GM21367 (cell line): ENCODE data around the gene BPGM.

Source experiments
- ATAC-seq: cut with Tn5 transposase; IDR thresholded peaks from one replicate; pipeline ENCODE4 v1.9.1; 2021; ENCODE audit not compliant: unreplicated experiment

Gene BPGM

DNA sequence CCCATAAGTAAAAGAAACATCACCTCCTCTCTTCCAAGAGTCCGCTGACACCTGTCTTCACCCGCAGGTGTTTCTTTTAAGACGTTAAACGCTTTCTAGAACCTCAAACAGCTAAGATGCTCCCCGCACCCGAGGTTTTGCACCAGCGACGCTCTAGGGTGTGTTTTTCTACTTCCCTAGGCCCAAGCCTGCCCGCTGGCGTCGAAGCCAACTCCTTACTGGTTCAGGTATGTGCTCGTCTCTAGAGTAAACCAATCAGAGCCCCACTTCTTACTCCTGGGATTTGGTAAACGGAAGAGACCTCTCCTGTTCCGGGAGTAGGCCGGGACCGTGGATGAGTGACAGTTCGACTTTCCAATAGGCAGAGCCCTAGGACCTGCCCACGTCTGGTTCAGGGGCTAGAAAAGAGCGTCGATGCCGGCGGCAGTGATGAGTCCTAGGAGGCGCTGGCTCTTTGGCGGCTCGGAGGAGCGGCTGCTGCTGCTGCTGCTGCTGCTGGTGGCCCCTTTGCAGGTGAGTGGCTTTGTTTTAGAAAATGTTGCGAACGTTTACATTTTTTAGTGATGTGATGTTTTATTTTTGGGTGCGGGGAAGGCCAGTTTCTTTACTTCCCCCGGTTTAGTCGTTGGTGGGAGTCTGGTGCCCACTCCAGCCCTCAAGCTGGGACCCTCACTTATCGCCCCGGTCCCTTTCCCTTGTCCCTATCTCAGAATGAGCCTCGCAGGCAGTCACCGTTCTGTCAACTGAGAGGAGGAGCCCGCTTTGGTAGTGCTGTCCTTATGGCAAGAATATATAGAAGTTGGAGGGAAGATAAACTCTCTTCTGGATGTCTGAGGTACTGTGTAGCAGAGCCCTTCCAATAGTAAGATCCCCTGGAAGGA is at the start of gene BPGM:
Gene BPGM, plus strand, starts transcription at position 429 of the 881 bp plus-strand sequence. CDS start 14,655 bp downstream, outside the sequence.
- ATAC-seq = peak; percentile 98

DNA sequence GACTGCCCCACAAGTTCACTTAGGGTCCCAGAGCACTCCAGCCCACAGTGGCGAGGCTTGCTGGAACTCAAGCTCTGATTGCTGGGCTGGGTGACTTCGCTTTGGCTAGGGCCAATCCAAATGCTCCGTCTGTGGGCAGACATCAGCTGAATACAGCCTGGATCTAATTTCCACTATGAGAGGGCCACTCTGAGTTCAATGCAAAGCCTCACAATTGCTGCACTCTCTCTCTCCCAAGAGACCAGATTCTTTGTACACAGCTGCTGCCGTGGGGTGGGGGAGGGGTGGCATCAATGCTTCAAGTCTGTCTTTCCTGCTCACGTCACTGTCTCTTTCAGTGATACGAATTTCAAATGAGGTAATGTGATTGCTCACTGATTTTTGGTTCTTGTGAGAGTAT is 47.3 kb upstream of the BPGM start:
- no peak for ATAC-seq

DNA sequence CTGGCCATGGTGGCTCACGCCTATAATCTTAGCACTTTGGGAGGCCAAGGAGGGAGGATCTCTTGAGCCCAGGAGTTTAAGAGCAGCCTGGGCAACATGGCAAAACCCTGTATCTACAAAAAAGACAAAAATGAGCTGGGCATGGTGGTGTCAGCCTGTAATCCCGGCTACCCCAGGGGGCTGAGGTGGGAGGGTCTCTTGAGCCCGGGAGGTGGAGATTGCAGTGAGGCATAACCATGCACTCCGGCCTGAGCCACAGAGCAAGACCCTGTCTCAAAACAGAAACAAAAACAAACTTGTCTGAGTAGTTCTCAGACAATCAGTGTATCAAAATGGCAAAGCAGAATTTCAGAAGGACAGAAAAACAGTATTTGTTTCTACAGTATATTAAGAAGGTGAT is 45.2 kb upstream of the BPGM start:
- no peak for ATAC-seq

DNA sequence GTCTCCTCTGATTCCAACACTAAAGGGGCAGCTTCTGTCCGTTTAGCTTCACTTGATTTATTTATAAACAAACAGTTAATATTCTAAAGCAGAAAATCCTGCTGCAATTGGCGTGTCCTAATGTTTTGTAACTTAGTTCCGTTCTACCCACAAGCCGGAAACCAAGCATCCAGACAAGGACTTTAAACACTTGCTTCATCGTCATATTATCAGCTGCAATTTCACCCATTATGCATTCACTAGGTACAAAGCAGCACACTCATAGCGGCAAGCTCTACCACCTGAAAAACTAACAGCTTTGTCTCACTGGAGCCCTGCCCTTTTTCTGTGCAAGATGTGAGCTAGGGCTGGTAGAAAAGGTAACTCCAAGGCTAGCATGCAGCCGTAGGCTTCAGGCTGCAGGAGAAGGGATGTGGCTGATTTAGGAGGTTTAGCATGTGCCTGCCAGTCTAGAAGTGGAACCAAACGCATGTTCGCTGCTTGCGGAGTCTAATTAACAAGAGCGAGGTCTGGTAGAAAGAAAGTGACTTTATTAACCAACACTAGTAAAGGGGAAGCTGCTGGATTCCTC is 43.7 kb upstream of the BPGM start:
- ATAC-seq = no peak

DNA sequence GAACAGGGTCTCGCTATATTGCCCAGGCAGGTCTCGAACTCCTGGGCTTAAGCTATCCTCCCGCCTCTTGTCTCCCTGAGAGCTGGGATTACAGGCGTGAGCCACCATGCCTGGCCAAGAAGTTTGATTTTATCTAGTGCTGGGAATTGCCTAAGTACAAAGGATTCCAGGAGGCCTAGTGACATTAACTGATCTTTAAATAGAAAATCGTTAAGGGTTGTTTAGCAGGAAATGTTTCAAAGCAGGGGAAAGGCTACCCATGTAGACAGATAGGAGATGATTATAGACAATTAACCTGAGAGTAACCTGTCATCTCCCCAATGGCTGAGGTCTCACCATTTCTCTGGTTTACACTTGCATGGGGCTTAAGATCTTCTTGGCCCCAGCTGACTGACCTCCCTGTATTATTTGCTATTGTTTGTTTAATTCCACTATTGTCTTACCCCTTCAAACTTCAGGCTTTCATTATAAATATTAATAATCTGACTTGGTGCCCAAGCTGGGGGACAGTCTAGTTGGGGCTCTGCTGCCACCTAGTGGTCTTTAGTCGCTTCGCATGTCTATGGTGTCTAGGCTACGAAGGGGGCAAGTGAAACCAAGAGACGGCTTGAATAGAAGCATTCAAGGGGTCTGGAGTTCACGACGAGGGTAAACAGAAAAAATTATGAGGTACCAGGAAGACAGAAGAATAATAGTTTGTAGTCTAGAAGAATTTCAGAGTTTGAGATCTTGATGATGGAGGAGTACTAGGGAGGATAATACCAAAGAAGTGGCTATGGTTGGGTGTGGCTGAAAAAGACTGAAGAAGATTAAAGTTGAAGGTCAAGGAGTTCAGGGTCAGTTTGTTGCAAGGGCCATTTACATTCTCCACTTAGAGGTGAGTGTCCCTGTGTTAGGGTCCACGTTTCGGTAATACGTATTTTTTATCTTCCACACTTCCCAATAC is 40.4 kb upstream of the BPGM start:
- ATAC-seq = peak; percentile 87

DNA sequence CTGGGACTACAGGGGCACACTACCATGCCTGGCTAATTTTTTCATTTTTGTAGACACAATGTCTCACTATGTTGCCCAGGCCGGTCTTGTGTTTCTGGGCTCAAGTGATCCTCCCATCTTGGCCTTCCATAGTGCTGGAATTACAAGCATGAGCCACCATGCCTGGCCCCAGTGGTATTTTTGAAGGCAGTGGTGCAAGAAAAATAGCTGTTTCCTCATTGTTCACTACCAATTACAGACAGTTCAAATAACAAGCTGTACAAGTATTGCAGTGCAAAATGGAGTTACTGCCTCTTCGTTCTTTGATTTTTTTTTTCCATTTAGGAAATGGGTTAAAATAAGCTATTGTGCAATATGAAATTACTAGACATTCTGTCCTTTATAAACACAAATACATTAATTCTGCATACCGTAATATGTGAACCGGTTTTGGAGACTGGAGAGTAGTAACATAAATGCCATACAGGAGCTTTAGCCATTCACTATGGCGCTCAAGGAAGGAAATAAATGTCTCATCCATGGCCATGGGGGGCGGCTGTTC is 35.0 kb upstream of the BPGM start:
- no peak for ATAC-seq

DNA sequence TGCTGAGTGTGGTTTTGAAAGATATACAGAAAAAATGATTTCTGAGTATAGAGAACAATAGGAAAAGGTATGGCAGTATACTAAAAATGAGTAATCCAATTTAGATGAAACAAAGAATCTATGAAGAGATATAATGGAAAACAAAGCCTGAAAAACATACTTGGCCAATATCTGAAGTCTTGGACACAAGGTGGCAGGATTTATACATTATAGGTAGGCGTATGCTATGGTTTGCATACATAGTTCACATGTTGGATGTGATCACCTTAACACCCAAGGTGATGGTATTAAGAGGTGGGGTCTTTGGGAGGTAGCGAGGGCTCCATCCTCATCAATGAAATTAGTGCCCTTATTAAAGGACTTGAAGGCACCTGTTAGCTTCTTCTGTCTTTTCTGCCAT is 34.5 kb upstream of the BPGM start:
- ATAC-seq = no peak

DNA sequence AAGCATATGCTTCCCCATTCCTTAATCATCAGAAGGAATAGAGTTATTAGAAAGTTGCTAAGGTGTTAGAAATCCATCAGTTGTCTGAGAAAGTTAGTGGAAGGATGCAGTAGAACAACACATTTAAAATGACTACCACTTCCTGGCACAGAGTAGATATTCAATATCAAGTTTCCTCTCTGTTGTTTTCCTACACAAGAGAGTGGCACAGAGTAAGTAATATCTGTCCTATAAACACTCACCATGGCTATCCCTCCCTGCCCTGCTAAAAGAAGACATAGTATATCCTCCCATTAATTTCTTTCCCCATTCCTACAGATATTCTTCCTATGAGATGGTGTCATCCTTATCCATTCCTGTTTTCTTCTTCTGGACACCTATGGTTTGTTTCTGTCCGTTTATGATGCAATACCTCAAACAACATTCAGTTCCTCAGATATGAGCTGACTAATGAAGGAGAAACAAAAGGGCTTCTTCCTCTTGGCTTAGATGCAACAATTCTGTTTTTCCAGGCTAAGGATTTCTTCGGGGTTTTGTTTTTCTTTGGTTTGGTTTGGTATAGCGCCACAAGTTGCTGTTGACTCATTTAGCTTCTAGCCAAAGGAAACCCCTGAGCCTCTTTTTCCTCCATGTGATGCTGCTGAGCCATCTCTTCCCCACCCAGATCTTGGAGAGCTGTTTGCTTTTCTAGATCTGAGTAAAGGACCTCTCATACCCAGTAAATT is 32.9 kb upstream of the BPGM start:
- ATAC-seq = no peak

DNA sequence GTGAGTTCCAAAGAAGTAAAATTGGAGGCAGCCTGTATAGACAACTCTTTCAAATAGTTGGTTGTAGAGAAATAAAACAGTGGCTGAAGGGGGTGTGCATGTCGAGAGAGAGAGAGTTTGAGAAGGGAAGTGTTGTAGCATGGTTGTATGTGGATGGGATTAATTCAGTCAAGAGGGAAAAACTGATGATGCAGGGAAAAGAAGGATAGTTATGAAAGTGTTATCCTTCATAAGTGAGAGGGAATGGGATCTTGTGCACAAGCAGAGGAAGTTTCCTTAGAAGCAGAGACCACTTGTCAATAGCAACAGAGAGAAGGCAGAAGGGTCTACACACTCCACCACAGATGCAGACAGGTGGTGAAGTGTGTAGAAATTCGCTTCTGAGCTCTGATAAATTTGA is 30.0 kb upstream of the BPGM start:
- no peak for ATAC-seq

DNA sequence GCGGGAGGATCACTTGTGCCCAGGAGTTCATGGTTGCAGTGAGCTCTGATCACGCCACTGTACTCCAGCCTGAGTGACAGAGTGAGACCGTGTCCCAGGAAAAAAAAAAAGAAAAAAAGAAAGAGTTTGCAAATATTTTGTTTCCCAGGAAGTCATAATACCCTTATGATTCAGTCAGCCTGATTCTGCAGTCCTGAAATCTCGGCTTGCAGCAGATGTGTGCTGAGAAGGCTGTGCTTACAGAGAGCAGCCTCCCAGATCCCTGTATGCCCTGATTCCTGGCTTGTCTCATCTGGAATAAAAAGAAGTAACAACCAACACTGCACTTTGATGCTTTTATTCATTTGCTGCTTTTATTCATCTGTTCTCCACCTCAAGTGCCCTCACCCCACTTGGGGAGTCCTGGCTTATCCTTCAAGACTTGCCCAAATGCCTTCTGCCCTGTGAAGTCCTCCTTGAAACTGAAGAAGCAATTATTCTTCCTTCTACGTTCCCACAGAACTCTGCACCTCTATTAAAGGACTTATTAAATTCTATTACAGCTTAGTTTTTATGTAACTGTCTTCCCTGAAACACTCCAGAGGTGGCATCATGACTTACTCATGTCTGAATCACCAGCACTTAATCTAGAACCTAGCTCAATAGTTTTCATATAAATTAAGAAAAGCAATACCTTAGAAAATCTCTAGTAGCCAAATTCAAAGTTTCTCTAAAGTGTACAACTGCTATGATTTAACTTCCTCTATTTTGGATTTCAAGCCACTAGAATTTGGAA is 27.7 kb upstream of the BPGM start:
- no peak for ATAC-seq

DNA sequence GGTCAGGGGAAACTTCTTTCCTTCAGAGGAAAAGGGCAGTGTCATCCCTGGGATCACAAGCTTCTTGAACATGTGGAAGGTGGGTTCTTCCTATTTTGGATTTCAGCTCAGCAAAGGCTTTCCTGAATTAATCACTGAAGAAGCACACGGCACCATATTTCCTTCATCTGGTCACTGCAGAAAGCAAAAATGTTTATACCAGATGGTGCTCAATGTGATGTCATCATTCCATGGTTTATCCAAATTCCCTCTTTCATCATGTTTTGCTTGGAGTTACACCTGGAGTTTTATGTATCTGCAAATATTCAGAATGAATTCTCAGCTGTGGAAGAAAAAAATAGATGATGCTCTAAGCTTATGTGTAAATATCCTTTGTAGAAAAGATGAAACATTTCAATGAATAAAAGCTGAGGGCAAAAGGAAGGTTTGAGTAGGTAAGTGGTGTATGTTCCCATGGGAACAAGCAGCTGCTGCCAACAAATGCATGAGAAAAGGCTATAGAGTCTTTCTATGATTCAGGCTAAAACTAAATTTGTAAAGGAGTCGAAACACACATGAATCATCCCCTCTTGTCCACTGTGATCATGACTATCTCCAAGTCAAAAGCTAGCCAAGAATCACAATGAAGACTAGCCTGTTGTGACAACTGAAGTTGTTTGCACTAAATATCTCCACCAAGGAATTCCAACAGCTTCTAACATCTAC is 26.9 kb upstream of the BPGM start:
- no peak for ATAC-seq

DNA sequence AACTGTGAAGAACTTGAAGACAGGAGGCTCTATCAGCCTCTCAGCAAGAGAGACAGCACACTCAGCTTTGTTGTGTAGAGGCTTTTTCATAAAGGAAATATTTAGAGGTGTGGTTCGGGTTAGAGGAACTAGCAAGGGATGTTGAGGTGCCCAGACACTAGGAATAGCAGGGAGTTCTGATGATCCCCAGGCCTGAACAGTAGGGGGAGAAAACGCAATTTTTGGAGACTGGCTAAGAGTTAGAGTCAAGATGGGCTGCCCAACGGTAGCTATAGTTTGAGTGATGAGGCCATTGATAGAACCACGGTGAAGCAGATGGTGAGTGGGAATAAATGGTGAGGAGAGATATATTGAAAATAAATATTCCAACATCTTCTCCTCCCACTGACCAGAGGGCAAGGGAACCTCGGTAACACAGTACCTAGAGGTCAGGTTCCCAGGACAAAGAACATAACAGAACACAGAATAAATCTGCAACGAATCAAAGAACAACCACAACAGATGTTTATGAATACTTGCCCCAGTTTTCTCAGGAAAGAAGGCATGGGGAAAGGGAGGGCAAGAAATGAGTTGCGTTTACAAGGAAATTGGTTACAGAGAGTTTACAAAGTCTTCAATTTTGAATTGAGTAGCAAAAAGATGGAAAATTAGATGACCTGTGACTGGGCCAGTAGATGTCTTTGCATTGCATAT is 24.2 kb upstream of the BPGM start:
- no peak for ATAC-seq

DNA sequence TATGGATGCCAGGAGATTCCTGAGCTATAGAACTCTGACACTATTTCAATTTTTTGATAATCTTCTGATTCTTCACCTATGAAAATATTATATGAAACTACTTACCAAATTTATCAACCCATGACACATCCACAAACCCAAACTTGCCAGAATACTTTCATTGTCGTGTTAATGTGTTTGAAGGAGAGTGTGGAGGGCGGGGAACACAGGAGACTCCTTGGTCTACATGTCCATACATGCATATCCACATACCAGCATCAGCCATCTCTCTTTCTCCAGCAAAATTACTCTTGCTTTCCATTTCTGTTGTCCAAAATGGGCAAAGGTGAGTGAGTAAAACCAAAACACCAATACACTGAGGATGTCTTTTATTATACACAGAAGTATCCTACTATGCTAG is 23.5 kb upstream of the BPGM start:
- no peak for ATAC-seq

DNA sequence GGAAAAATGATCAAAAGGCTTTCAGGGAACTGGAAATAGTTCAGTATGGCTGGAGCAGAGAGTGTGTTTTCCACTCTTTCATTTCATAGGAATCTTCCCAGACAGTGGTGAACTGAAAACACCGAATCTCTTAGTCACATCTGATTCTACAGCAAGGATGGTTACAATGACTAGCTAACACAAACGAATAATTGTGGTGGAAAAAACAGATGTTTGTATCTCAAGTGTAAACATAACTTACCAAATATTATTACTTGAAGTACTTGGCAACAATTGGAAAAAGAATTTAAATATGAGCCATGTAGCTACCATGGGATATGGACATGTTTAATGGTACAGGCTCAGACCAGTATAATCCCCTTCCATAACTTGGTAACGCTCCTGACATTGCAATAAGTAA is 21.1 kb upstream of the BPGM start:
- no peak for ATAC-seq

DNA sequence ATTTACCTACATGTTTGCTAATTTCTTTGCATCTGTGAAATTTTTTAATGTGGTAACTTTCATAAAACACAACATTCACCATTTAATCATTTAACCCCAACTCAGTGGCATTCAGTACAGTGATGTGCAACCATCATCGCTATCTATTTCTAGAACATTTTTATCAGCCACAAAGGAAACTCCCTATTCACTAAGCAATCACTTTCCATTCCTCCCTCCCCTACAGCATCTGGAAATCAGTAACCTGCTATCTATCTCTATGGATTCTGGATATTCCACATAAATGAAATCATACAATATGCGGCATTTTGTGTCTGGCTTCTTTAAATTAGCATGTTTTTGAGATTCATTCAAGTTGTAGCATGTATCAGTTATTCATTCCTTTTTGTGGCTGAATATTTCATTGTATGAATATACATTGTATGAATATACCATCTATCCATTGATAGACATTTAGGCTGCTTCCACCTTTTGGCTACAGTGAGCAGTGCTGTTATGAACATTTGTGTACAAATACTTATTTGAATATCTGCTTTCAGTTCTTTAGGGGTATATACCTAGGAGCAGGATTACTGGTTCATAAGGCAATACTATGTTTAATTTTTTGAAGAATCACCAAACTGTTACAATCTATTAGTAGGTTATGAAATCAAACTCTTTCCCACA is 19.4 kb upstream of the BPGM start:
- no peak for ATAC-seq

DNA sequence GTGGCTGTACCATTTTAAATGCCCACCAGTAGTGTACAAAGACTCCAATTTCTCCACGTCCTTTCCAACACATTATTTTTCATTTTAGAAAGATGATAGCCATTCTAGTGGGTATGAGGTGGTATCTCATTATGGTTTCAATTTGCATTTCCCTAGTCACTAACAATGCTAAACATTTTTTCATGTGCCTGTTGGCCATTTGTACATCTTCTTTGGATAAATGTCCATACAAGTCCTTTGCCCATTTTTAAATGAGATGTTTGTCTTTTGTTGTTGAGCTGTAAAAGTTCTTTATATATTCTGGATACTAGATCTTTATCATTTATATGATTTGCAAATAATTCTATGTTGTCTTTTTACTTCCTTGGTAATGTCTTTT is 18.9 kb upstream of the BPGM start:
- ATAC-seq = no peak

DNA sequence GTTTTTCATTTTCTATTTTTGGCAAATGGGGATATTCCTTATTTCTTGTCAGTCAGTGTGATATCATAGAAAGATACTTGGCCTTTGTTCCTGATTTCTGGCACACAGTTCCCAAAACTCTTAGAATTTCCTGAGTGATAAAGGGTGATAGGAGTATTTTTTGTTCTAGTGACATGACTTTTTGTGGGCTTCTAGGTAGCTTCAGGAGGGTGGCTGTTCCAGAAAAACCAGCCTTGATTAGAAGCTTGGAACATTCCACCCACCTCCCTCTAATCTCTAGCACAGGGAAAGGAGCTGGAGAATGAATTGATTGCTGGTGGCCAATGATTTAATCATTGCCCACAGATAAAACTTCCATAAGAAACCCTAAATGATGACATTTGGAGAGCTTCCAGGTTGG is 17.2 kb upstream of the BPGM start:
- ATAC-seq = no peak

DNA sequence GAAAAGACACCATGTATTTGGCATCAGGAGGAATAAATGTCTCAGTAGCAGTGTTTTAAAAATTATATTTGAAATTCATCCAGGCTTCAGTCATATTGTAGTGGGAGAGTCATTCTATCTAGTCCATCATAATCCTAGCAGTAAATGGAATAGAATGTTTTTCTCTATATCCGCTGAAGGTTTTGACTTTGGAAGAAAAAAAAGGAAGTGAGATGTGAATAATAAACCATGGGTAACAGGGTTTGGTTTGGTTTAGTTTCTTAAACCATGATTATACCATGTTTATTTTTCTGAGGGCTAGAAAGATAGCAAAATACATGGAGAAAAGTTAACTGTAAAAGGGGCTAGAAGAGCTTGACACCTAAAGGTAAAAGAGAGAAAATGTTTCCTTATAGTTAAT is 16.4 kb upstream of the BPGM start:
- ATAC-seq = no peak
